ENCODE data around the gene EIPR1.

Gene EIPR1

DNA sequence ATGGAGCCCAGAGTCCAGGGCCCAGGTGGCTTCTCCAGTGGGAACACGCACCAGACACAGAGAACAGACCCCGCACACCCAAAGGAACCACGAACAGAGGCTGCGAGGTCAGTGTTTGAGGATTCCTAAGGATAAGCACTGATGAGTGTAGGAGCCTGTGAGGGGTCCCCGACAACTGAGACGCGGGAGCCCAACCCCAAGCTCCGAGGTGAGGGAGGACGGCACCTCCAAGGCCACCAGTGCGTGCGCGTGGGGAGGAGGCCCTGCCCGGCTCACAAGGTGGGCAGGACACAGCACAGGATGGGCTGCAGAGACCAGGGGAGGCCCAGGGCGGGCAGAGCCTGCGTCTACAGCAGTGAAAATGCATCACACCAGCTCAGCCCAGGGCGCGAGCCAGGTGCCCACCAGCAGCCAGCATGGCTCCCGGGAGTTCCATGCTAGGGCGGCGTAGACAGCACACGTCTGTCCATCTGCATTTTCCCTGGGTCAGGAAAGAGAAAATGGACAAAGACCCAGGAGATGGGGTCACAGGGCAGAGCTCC is 189.1 kb downstream of the EIPR1 start:
- Histone ChIP-seq H3K36me3 (peaks cover 30% of the 10 kb centered on the region), H3K4me3 (ENCODE audit: low read depth, low read length) (no peak overlapping the region), H3K27me3 (no peaks in the 10 kb centered on the region), H3K9me3 (no peaks in the 10 kb centered on the region), H3K4me1 (peaks cover 10% of the 10 kb centered on the region)
- no peak for DNase-seq
- TF ChIP-seq, protein P1, sequence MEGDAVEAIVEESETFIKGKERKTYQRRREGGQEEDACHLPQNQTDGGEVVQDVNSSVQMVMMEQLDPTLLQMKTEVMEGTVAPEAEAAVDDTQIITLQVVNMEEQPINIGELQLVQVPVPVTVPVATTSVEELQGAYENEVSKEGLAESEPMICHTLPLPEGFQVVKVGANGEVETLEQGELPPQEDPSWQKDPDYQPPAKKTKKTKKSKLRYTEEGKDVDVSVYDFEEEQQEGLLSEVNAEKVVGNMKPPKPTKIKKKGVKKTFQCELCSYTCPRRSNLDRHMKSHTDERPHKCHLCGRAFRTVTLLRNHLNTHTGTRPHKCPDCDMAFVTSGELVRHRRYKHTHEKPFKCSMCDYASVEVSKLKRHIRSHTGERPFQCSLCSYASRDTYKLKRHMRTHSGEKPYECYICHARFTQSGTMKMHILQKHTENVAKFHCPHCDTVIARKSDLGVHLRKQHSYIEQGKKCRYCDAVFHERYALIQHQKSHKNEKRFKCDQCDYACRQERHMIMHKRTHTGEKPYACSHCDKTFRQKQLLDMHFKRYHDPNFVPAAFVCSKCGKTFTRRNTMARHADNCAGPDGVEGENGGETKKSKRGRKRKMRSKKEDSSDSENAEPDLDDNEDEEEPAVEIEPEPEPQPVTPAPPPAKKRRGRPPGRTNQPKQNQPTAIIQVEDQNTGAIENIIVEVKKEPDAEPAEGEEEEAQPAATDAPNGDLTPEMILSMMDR (IDR thresholded peaks at IDR 0.05; ENCODE audit: low read depth, low read length) = no peak

DNA sequence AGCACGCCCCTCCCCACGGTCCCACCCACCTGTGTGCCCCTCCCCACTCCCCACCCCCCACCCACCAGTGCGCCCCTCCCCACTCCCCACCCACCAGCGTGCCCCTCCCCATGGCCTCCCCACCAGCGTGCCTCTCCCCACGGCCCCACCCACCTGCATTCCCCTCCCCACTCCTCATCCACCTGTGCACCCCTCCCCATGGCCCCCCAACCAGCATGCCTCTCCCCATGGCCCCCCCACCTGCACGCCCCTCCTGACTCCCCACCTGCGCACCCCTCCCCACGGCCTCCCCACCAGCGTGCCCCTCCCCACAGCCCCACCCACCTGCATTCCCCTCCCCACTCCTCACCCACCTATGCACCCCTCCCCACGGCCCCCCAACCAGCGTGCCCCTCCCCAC is 190.2 kb downstream of the EIPR1 start:
- peaks cover 4% of the 10 kb centered on the region for H3K4me1 ChIP-seq
- H3K9me3 ChIP-seq = no peaks in the 10 kb centered on the region
- H3K4me3 ChIP-seq (ENCODE audit: low read depth, low read length) = no peak overlapping the region
- no peaks in the 10 kb centered on the region for H3K27me3 ChIP-seq
- H3K36me3 ChIP-seq = peaks cover 22% of the 10 kb centered on the region
- DNase-seq = no peak
- TF ChIP-seq, protein P1 (IDR thresholded peaks at IDR 0.05; ENCODE audit: low read depth, low read length) = no peak

DNA sequence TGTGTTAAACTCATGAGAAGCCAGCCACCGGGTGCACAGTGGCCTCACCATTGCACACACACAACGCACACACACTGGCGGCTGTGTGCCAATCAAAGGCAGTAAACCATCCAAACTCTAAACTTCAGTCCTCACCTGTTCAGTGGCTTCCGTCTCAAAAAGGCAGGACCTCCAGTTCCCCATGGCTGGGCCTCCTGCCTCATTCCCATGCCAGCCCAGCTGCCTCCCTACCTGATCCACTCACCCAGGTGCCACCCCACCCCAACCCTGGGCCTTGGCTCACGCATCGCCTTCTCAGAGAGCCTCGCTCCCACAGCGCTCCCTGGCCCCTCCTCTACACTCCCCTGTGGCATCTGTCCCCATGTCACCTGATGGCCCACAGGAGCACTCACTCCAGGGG is 190.9 kb downstream of the EIPR1 start:
- no peaks in the 10 kb centered on the region for H3K9me3 ChIP-seq
- TF ChIP-seq, protein P1 (IDR thresholded peaks at IDR 0.05; ENCODE audit: low read depth, low read length) = no peak
- H3K36me3 ChIP-seq = peaks cover 15% of the 10 kb centered on the region
- no peaks in the 10 kb centered on the region for H3K27me3 ChIP-seq
- no peak overlapping the region for H3K4me3 ChIP-seq (ENCODE audit: low read depth, low read length)
- no peak for DNase-seq
- peaks cover 4% of the 10 kb centered on the region for H3K4me1 ChIP-seq

DNA sequence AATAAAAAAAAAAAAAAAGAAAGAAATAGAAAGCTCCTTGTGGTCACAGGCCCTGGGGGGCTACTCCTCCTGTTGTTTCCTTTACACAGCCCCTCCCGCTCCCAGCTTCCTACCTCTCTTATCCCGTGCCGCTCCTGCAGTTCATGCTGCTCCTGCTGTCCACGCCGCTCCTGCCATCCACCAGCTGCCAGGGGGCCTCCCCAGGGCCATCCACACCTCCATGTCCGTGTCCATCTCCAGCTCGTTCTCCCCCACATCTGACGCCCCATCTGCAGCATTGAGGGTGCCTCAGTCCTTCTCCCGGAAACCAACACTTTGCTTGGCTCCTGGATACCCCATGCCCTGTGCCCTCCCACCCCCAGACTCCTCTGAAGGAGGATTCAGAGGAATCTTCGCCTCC is 191.7 kb downstream of the EIPR1 start:
- TF ChIP-seq, protein P1 (IDR thresholded peaks at IDR 0.05; ENCODE audit: low read depth, low read length) = no peak
- Histone ChIP-seq H3K9me3 (no peaks in the 10 kb centered on the region), H3K4me1 (peaks cover 4% of the 10 kb centered on the region), H3K27me3 (no peaks in the 10 kb centered on the region), H3K4me3 (ENCODE audit: low read depth, low read length) (no peak overlapping the region), H3K36me3 (peaks cover 11% of the 10 kb centered on the region; the same call in 1 of the 2 replicates)
- no peak for DNase-seq

DNA sequence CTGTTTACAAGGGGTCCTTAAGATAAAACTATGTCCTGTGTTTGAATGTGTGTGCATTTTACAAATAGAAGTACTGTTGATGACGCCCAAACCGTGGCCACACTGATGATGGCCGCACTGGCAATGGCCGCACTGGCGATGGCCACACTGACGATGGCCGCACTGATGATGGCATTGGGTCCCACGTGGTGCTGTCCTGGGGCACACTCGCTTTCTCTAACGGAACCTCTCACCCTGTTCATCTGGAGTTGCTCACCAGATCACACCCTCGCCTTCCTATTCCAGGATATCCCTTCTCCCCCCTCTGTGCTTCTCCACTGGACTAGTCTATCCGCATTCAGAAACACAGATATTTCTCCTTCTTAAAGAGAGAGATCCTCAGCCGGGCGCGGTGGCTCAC is 192.4 kb downstream of the EIPR1 start:
- TF ChIP-seq, protein P1 (IDR thresholded peaks at IDR 0.05; ENCODE audit: low read depth, low read length) = no peak
- H3K4me1 ChIP-seq = no peaks in the 10 kb centered on the region; the same call in 1 of the 2 replicates
- no peaks in the 10 kb centered on the region for H3K9me3 ChIP-seq
- no peak overlapping the region for H3K4me3 ChIP-seq (ENCODE audit: low read depth, low read length)
- no peak for DNase-seq
- no peaks in the 10 kb centered on the region for H3K27me3 ChIP-seq
- peaks cover 11% of the 10 kb centered on the region; the same call in 1 of the 2 replicates for H3K36me3 ChIP-seq

DNA sequence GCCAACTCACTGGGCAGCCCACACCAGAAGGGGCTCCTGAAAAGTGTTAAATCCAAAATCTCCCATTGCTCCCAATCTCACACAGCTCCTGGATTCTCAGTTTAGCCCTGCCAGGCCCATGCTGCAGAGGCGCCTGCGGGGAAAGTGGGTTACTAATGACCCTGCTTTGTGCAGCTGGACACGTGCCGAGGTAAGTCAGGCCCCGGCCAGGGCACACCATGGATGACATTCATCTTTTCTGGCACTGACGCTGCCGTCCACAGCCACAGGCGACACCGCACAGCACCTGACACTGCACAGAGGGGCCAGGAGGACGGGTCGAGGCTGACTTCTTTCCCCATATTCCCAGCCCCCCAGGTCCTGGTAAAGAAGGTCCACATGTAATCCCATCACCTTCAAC is 193.5 kb downstream of the EIPR1 start:
- H3K36me3 ChIP-seq = peaks cover 6% of the 10 kb centered on the region; the same call in 1 of the 2 replicates

More for the DNA sequence above, 193.5 kb downstream of the EIPR1 start:
- H3K27me3 ChIP-seq = no peaks in the 10 kb centered on the region
- TF ChIP-seq, protein P1 (IDR thresholded peaks at IDR 0.05; ENCODE audit: low read depth, low read length) = no peak
- no peak overlapping the region for H3K4me3 ChIP-seq (ENCODE audit: low read depth, low read length)
- no peak for DNase-seq
- no peaks in the 10 kb centered on the region for H3K4me1 ChIP-seq
- H3K9me3 ChIP-seq = no peaks in the 10 kb centered on the region
